Ovary (tissue), 9 donors: ENCODE results near the gene SINHCAF. TPM values are rescaled to one million over a fixed set of nuclear protein-coding genes. Genes with fewer than 3 reads are reported as not detected.

Experiments used
- DNase-seq, 5 donors: peaks; one replicate each; pipeline ENCODE4 v3.0.0-alpha.2; 2019 to 2020
- H3K27ac ChIP-seq, 2 donors: fragments of 200-600 bp; one replicate each; pipeline versions ENCODE4 v1.5.1 to v1.8.0; 2019 to 2022
- H3K27me3 ChIP-seq: fragments of 200-600 bp; one replicate; pipeline ENCODE4 v1.8.0; 2022
- H3K36me3 ChIP-seq: fragments of 200-600 bp; sonication (generic); one replicate; pipeline ENCODE4 v1.5.1; 2019
- H3K4me1 ChIP-seq: one replicate; pipeline ENCODE4 v1.8.1; 2013; ENCODE audit warnings: mild to moderate bottlenecking, moderate library complexity; ENCODE audit not compliant: insufficient read depth
- H3K4me3 ChIP-seq: fragments of 200-600 bp; sonication (generic); one replicate; pipeline ENCODE4 v1.5.1; 2017
- H3K9me3 ChIP-seq, 2 donors: fragments of 200-600 bp in 1 of 2; sonication (generic) in 1 of 2; one replicate each; pipeline versions ENCODE4 v1.5.1 to v1.8.1; 2013 to 2019; ENCODE audit warnings: mild to moderate bottlenecking in 1 of 2, moderate library complexity in 1 of 2
- EP300 ChIP-seq: sonication (generic); formaldehyde crosslinking; IDR thresholded peaks from one replicate; pipeline ENCODE4 v1.6.1; 2017; ENCODE audit warnings: antibody characterized with exemption
- POLR2A ChIP-seq: fragments of 450-650 bp; IDR thresholded peaks from one replicate; pipeline ENCODE4 v1.6.1; 2017; ENCODE audit warnings: antibody characterized with exemption, mild to moderate bottlenecking, moderate library complexity
- WGBS, 3 donors: extraction: QIAGEN DNeasy Blood & Tissue Kit in 1 of 3; methylation state at CpG; one replicate each; pipeline versions ENCODE4 v1.1.5 to v1.1.7; 2013 to 2017; 5-methylcytosine and 5-hydroxymethylcytosine counted together
- intact Hi-C, 4 donors: fragments of 100-400 bp; cut with DNase I; formaldehyde crosslinking; loops; one replicate each; pipeline versions ENCODE4 v1.11.0 to v1.15.1; 2022 to 2023
- polyA plus RNA-seq, 2 donors: library from polyadenylated mRNA; stranded (reverse); fragments of 200-250 nt in 1 of 2; fragments of 350-450 nt in 1 of 2; fragmentation: Illumina TruSeq in 1 of 2; extraction: RNeasy Lipid Tissue Mini Kit (QIAGEN cat#74804) in 1 of 2; gene quantifications; one replicate each; pipeline ENCODE4 v1.2.3, GENCODE V29; 2013 to 2014
- total RNA-seq, 7 donors: library from RNA; depleted of rRNA in 2 of 7; stranded (reverse); fragments of >200 nt in 2 of 7; fragmentation: NEBNext Ultra II Directional in 3 of 7; extraction: Animal tissue kit (Norgen Biotek cat#: 25700) in 3 of 7; gene quantifications; one replicate each; pipeline versions ENCODE4 v1.1.0 to v1.2.4, GENCODE V29; 2016 to 2023
- TF ChIP-seq, protein P1 (sequence below), 3 donors: fragments of 450-650 bp in 2 of 3; fragments of 200-600 bp in 1 of 3; IDR thresholded peaks; one replicate each; pipeline versions ENCODE4 v1.5.1 to v1.8.0; 2016 to 2022; ENCODE audit warnings: antibody characterized with exemption in 3 of 3, mild to moderate bottlenecking in 1 of 3
- donor health status: DM: no; HTN: no; CAD: no; lungs with moderate emphysema.
- donor health status: DM: no; HTN: no; CAD: no.
- donor health status: Bipolar disorder and iron deficiency.
- donor health status: DM: yes; HTN: yes; CAD: no.
- donor health status: DM: no; HTN: no; CAD: no.
- donor health status: DM: yes; HTN: yes; CAD: no.

SINHCAF gene
- total and polyA plus RNA-seq, 9 donors: 40.7 to 86.0 (median 59.0) TPM

DNA sequence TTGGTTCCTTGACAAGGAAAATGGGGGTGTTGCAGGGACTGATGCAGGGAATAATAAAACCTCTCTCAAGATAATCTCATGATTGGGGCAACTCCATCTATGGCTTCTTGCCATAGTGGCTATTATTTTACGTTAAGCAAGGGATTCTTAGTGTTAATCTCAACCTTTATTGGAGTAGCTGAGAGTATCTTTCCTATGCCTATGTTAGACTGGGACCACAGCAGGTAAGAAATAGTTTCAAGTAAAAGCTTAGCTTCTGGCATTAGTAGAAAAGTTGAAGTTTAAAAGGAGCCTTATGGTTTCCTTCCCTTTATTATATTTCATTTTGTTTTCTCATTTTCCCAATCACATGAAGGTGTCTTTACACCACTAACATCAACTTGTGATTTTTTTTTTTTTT, 16.7 kb downstream of the SINHCAF start:
- H3K4me3 ChIP-seq: no peak overlapping the region
- peaks cover 8% of the 10 kb centered on the region for H3K4me1 ChIP-seq
- no peaks in the 10 kb centered on the region for H3K9me3 ChIP-seq
- no peak for DNase-seq
- WGBS, 3 donors: 90 to 94% (median 93%) methylated on average over 1 of the region's 1 CpG
- TF ChIP-seq POLR2A (no peak), EP300 (no peak)
- TF ChIP-seq, protein P1, sequence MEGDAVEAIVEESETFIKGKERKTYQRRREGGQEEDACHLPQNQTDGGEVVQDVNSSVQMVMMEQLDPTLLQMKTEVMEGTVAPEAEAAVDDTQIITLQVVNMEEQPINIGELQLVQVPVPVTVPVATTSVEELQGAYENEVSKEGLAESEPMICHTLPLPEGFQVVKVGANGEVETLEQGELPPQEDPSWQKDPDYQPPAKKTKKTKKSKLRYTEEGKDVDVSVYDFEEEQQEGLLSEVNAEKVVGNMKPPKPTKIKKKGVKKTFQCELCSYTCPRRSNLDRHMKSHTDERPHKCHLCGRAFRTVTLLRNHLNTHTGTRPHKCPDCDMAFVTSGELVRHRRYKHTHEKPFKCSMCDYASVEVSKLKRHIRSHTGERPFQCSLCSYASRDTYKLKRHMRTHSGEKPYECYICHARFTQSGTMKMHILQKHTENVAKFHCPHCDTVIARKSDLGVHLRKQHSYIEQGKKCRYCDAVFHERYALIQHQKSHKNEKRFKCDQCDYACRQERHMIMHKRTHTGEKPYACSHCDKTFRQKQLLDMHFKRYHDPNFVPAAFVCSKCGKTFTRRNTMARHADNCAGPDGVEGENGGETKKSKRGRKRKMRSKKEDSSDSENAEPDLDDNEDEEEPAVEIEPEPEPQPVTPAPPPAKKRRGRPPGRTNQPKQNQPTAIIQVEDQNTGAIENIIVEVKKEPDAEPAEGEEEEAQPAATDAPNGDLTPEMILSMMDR (IDR thresholded peaks at IDR 0.05): no peak
- no peak overlapping the region for H3K27ac ChIP-seq
- no peaks in the 10 kb centered on the region for H3K36me3 ChIP-seq
- H3K27me3 ChIP-seq: no peaks in the 10 kb centered on the region
- intact Hi-C loops: no loop called here

DNA sequence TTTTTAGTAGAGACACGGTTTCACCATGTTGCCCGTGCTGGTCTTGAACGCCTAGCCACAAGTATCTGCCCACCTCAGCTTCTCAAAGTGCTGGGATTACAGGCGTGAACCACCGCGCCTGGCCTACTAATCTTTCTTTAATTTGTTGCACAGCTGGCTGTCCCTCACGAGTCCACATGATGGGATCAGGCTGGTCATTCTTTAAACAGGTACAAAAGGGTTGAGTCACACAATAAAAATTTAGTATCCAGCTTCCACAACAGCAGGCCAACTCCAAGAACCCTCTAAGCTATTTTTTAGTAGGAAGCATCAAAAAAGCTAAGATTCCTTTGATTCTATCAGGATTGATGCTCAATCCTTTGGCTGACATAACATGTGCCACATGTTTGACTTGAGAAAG, 17.8 kb downstream of the SINHCAF start:
- WGBS, 3 donors: 90 to 95% (median 94%) methylated on average over 7 of the region's 7 CpGs
- Histone ChIP-seq H3K36me3 (no peaks in the 10 kb centered on the region), H3K27ac (no peak overlapping the region), H3K9me3 (no peaks in the 10 kb centered on the region), H3K4me1 (peaks cover 8% of the 10 kb centered on the region), H3K4me3 (no peak overlapping the region), H3K27me3 (no peaks in the 10 kb centered on the region)
- TF ChIP-seq POLR2A (no peak), EP300 (no peak)
- TF ChIP-seq, protein P1 (IDR thresholded peaks at IDR 0.05): no peak
- DNase-seq: no peak
- intact Hi-C loops: no loop called here

DNA sequence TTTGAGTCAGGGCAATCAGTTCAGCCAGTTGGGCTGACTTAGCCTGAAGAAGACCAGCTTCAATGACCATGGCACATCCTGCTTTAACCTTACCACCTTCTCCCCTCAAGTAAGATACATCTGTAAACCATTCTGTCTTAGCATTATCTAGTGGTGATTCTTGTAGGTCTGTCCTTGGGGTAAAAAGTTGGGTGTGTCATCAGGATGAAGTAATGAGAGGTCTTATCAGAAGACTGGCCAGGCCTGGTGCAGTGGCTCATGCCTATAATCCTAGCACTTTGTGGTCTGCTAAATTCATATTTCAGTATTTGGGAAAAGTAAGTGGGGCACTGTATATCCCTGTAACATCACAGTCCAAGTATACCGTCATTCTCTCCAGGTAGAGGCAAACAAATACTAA, 19.1 kb downstream of the SINHCAF start:
- intact Hi-C loops: no loop called here
- Histone ChIP-seq H3K4me3 (no peak overlapping the region), H3K27ac (no peak overlapping the region), H3K9me3 (no peaks in the 10 kb centered on the region), H3K4me1 (peaks cover 8% of the 10 kb centered on the region), H3K36me3 (no peaks in the 10 kb centered on the region), H3K27me3 (no peaks in the 10 kb centered on the region)
- WGBS, 3 donors: 81 to 100% (median 94%) methylated on average over 1 of the region's 1 CpG
- DNase-seq: no peak
- no peak for TF ChIP-seq POLR2A
- TF ChIP-seq, protein P1 (IDR thresholded peaks at IDR 0.05): no peak
- no peak for TF ChIP-seq EP300

DNA sequence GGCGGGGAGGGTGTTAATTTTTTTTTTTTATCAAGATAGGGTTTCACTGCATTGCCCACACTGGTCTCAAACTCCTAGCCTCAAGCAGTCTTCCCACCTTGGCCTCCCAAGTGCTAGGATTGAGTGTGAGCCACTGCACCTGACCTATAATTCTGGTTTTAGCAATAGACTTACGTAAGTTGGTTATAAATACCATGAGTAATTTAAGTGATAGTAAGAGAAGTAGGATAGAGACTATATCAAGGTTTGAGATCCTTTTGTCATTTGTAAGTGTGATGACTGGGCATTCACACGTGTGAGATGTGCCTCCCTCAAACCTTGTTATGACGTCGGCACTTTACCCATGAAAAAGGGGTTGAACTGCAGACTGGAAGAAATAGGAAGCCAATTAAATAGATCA, 22.5 kb downstream of the SINHCAF start:
- Histone ChIP-seq H3K36me3 (no peaks in the 10 kb centered on the region), H3K4me3 (no peak overlapping the region), H3K4me1 (peaks cover 5% of the 10 kb centered on the region), H3K27me3 (no peaks in the 10 kb centered on the region), H3K27ac (no peak overlapping the region), H3K9me3 (no peaks in the 10 kb centered on the region)
- WGBS, 3 donors: 95 to 97% (median 97%) methylated on average over 5 of the region's 5 CpGs
- TF ChIP-seq, protein P1 (IDR thresholded peaks at IDR 0.05): no peak
- no peak for TF ChIP-seq POLR2A
- TF ChIP-seq EP300: no peak
- intact Hi-C loops: no loop called here
- no peak for DNase-seq

DNA sequence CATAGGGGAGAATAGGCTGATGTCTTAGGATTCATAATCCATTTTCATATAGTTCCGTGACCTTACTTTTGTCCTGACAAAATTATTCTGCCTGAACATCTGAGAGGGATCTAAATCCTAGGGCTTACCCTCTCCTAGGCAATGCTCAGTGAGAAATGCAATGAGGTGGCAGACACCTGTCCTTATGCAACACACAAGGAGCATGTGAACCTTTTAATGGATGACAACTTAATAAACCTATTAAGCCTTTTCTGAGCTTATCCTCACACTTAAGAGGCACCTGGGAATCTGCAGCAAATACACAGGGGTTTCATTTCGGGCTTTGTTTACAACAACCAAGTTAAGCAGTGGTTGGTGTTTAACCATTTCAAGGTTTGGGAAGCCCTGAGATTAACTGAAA, 24.6 kb downstream of the SINHCAF start:
- TF ChIP-seq, protein P1 (IDR thresholded peaks at IDR 0.05): no peak
- no peak for TF ChIP-seq POLR2A
- no peak for TF ChIP-seq EP300
- Histone ChIP-seq H3K4me1 (no peaks in the 10 kb centered on the region), H3K4me3 (no peak overlapping the region), H3K27me3 (no peaks in the 10 kb centered on the region), H3K27ac (no peak overlapping the region), H3K9me3 (no peaks in the 10 kb centered on the region), H3K36me3 (no peaks in the 10 kb centered on the region)
- 75 to 87% (median 76%) methylated on average over 2 of the region's 2 CpGs for WGBS, 3 donors
- intact Hi-C loops: no loop called here
- DNase-seq: no peak
